HCT116 (cell line): ENCODE results near the gene STMP1. TPM values are rescaled to one million over a fixed set of nuclear protein-coding genes. Genes with fewer than 3 reads are reported as not detected.

Source experiments
- ATAC-seq: fragments of 200-7000 bp; cut with Tn5 transposase; 2 replicates; pipeline ENCODE4 v1.9.1; 2020; ENCODE audit warnings: mild to moderate bottlenecking, moderate library complexity
- BruUV-seq: library from RNA; stranded (reverse); fragments of 400-500 nt; replicated peaks from 2 replicates; lab custom pipeline; 2021; lab: Mats Ljungman, UMichigan
- CTCF ChIA-PET: fragments of 300-600 bp; sonication (Branson Sonifier 250); formaldehyde crosslinking; loops from one replicate; lab custom pipeline; 2021; ENCODE audit warnings: antibody characterized with exemption; lab: Charles Lee
- POLR2A ChIA-PET: fragments of 300-600, 350-600 bp; sonication (Branson Sonifier 250); formaldehyde crosslinking; loops from one replicate; lab custom pipeline; 2021; ENCODE audit warnings: antibody characterized with exemption; lab: Charles Lee
- RAD21 ChIA-PET, 2 experiments: fragments of 300-600 bp; sonication (Branson Sonifier 250); formaldehyde crosslinking; loops; one replicate each; lab custom pipeline; 2023; ENCODE audit warnings: low total read pairs in 2 of 2; ENCODE audit not compliant: uncharacterized antibody in 2 of 2, unreplicated experiment in 2 of 2, low non-redundant PET in 1 of 2; lab: Charles Lee
- DNase-seq: peaks from one replicate; pipeline ENCODE4 v3.0.0-alpha.2; 2010; ENCODE audit warnings: low read depth, low spot score
- H2AFZ ChIP-seq: fragments of 200-600 bp; shearing (Covaris generic), sonication (generic); 2 replicates; pipeline ENCODE4 v1.6.1; 2017; ENCODE audit warnings: low read depth, mixed run types, mixed read lengths, antibody characterized with exemption, low read length; ENCODE audit not compliant: poor library complexity, severe bottlenecking
- H3K27ac ChIP-seq: 2 replicates; pipeline ENCODE4 v1.5.1; 2012; ENCODE audit warnings: low read depth, low read length
- H3K27me3 ChIP-seq: fragments of 200-600 bp; sonication (generic); 2 replicates; pipeline ENCODE4 v1.6.1; 2016; ENCODE audit warnings: mixed run types, low read length, mixed read lengths; ENCODE audit not compliant: insufficient read depth
- H3K36me3 ChIP-seq, 2 experiments: fragments of 200-500 bp in 1 of 2; fragments of 200-600 bp in 1 of 2; sonication (Bioruptor generic) in 1 of 2; sonication (generic) in 1 of 2; 2 replicates each; pipeline versions ENCODE4 v1.5.1 to v1.6.1; 2014 to 2016; ENCODE audit warnings: low read length in 2 of 2, inconsistent platforms in 1 of 2, mixed read lengths in 1 of 2, mixed run types in 1 of 2; ENCODE audit not compliant: insufficient read depth in 2 of 2, control insufficient read depth in 1 of 2
- H3K4me1 ChIP-seq, 2 experiments: fragments of 200-600 bp in 1 of 2; sonication (generic) in 1 of 2; 2 replicates each; pipeline versions ENCODE4 v1.5.1 to v1.6.1; 2012 to 2017; ENCODE audit warnings: low read length in 2 of 2, inconsistent platforms in 1 of 2, mild to moderate bottlenecking in 1 of 2, mixed read lengths in 1 of 2, mixed run types in 1 of 2, moderate library complexity in 1 of 2; ENCODE audit not compliant: insufficient read depth in 2 of 2, control insufficient read depth in 1 of 2
- H3K4me2 ChIP-seq: fragments of 200-600 bp; sonication (generic); 2 replicates; pipeline ENCODE4 v1.6.1; 2017; ENCODE audit warnings: mixed run types, low read length, mixed read lengths
- H3K4me3 ChIP-seq, 2 experiments: fragments of 200-600 bp in 1 of 2; sonication (generic) in 1 of 2; replicated peaks in 1 of 2; 2 replicates each; pipeline ENCODE4 v1.5.1; 2011 to 2016; ENCODE audit warnings: low read length in 2 of 2, control low read depth in 1 of 2, low read depth in 1 of 2, mild to moderate bottlenecking in 1 of 2, mixed read lengths in 1 of 2, mixed run types in 1 of 2
- H3K79me2 ChIP-seq: fragments of 200-600 bp; sonication (generic); 2 replicates; pipeline ENCODE4 v1.6.1; 2017; ENCODE audit warnings: mild to moderate bottlenecking, mixed run types, low read length, moderate library complexity, mixed read lengths; ENCODE audit not compliant: insufficient read depth
- H3K9ac ChIP-seq: fragments of 200-600 bp; sonication (generic); 2 replicates; pipeline ENCODE4 v1.6.1; 2016; ENCODE audit warnings: low read length, mixed read lengths
- H3K9me2 ChIP-seq: fragments of 200-600 bp; sonication (generic), shearing (Covaris generic); 2 replicates; pipeline ENCODE4 v1.6.1; 2017; ENCODE audit warnings: mixed run types, mild to moderate bottlenecking, moderate library complexity; ENCODE audit not compliant: insufficient read depth
- H3K9me3 ChIP-seq, 2 experiments: fragments of 200-500 bp in 1 of 2; fragments of 200-600 bp in 1 of 2; sonication (Bioruptor generic) in 1 of 2; sonication (generic) in 1 of 2; 2 replicates each; pipeline ENCODE4 v1.6.1; 2014 to 2017; ENCODE audit warnings: low read length in 2 of 2, mixed read lengths in 2 of 2, inconsistent platforms in 1 of 2, low read depth in 1 of 2, mild to moderate bottlenecking in 1 of 2, mixed run types in 1 of 2, moderate library complexity in 1 of 2; ENCODE audit not compliant: control insufficient read depth in 1 of 2, insufficient read depth in 1 of 2
- H4K20me1 ChIP-seq: fragments of 200-600 bp; sonication (generic), shearing (Covaris generic); 2 replicates; pipeline ENCODE4 v1.6.1; 2017; ENCODE audit warnings: mixed run types, mild to moderate bottlenecking, moderate library complexity; ENCODE audit not compliant: insufficient read depth
- ATF3 ChIP-seq: IDR thresholded peaks from 2 replicates; pipeline ENCODE4 v1.6.1; 2012
- CBX3 ChIP-seq: IDR thresholded peaks from 2 replicates; pipeline ENCODE4 v1.6.1; 2012; ENCODE audit warnings: low read depth
- CEBPB ChIP-seq: IDR thresholded peaks from 2 replicates; pipeline ENCODE4 v1.6.1; 2012; ENCODE audit warnings: low read depth
- CTCF ChIP-seq, 3 experiments: fragments of 200-600 bp in 1 of 3; sonication (generic) in 1 of 3; IDR thresholded peaks in 2 of 3; conservative IDR thresholded peaks in 1 of 3; 2 replicates each; pipeline ENCODE4 v1.5.1; 2012 to 2017; ENCODE audit warnings: low read depth in 2 of 3, low read length in 2 of 3, antibody characterized with exemption in 1 of 3, borderline replicate concordance in 1 of 3, control low read depth in 1 of 3, mild to moderate bottlenecking in 1 of 3, mixed read lengths in 1 of 3, mixed run types in 1 of 3, moderate library complexity in 1 of 3; ENCODE audit not compliant: insufficient read depth in 1 of 3
- EGR1 ChIP-seq: IDR thresholded peaks from 2 replicates; pipeline ENCODE4 v1.6.1; 2012; ENCODE audit warnings: low read depth
- EZH2phosphoT487 ChIP-seq: fragments of 200-600 bp; IDR thresholded peaks from 2 replicates; pipeline ENCODE4 v1.6.1; 2018; ENCODE audit warnings: antibody characterized with exemption, borderline replicate concordance
- MAX ChIP-seq: IDR thresholded peaks from 2 replicates; pipeline ENCODE4 v1.6.1; 2012
- POLR2AphosphoS5 ChIP-seq: IDR thresholded peaks from 2 replicates; pipeline ENCODE4 v1.6.1; 2011; ENCODE audit warnings: mild to moderate bottlenecking, low read depth, low read length, moderate library complexity
- REST ChIP-seq: IDR thresholded peaks from 2 replicates; pipeline ENCODE4 v1.6.1; 2012; ENCODE audit warnings: low read depth
- SP1 ChIP-seq: IDR thresholded peaks from 2 replicates; pipeline ENCODE4 v1.6.1; 2012; ENCODE audit warnings: low read depth
- TCF7L2 ChIP-seq: IDR thresholded peaks from 2 replicates; pipeline ENCODE4 v1.7.0; 2011; ENCODE audit warnings: borderline replicate concordance, inconsistent platforms; ENCODE audit not compliant: insufficient read depth, insufficient read length; ENCODE audit errors: extremely low read depth
- ZNF274 ChIP-seq: fragments of 200-500 bp; sonication (Bioruptor generic); IDR thresholded peaks from 2 replicates; pipeline ENCODE4 v1.6.1; 2014; ENCODE audit warnings: mild to moderate bottlenecking, low read depth, low read length, inconsistent platforms
- intact Hi-C: fragments of 100-400 bp; cut with micrococcal nuclease; formaldehyde crosslinking; loops from 2 replicates; pipeline ENCODE4 v1.10.0; 2022
- total RNA-seq: library from RNA; stranded (reverse); gene quantifications from one replicate; pipeline ENCODE4 v1.2.1, GENCODE V29; 2021; ENCODE audit not compliant: unreplicated experiment

The STMP1 gene
- total RNA-seq, 1 experiment from 2014 or later, result 32.8 TPM

GRCh38 chr7:135708041-135708440 lies 45.7 kb downstream of the STMP1 start:
- Histone ChIP-seq H3K79me2 (no peaks in the 10 kb centered on the region), H3K4me3 (no peak overlapping the region), H3K36me3 (no peaks in the 10 kb centered on the region), H3K4me1 (peaks cover 0 to 9% of the 10 kb centered on the region in 2 experiments; a peak in 1 of 4 replicates), H3K9me2 (no peaks in the 10 kb centered on the region), H4K20me1 (no peaks in the 10 kb centered on the region), H3K4me2 (no peak overlapping the region), H3K27ac (no peak overlapping the region), H3K9ac (no peak overlapping the region)
- ChIA-PET POLR2A (no interaction called here), CTCF (interaction anchor here (1.2 kb wide), 1 partner anchor 9 kb away, joined by 3 read pairs; no protein-coding TSS in a partner anchor)
- ATAC-seq, result no peak
- intact Hi-C loops, result no loop called here
- DNase-seq, result no peak
- TF ChIP-seq MAX, result no peak
- no peak for TF ChIP-seq CTCF (IDR thresholded peaks at IDR 0.05 in 2 of 3, conservative IDR thresholded peaks at IDR 0.05 in 1 of 3; ENCODE audit: borderline replicate concordance in 1 of 3, insufficient read depth in 1 of 3, low read depth in 2 of 3, low read length in 2 of 3)
- TF ChIP-seq SP1, result no peak
- TF ChIP-seq, all 23 proteins: peak for 0
- Histone ChIP-seq H3K27me3 (no peaks in the 10 kb centered on the region), H2AFZ (no peak overlapping the region), H3K9me3 (no peaks in the 10 kb centered on the region)
- RAD21 ChIA-PET, result no interaction called here
- no TSS peak for BruUV-seq

GRCh38 chr7:135709508-135709907 lies 47.2 kb downstream of the STMP1 start:
- DNase-seq (no peak), ATAC-seq (no peak)
- no peak overlapping the region for H3K9ac ChIP-seq
- ChIA-PET CTCF (no interaction called here), RAD21 (no interaction called here), POLR2A (no interaction called here)
- H3K4me1 ChIP-seq, result peaks cover 8 to 19% of the 10 kb centered on the region in 2 experiments
- no TSS peak for BruUV-seq
- H3K4me3 ChIP-seq, result no peak overlapping the region
- no peaks in the 10 kb centered on the region for H4K20me1 ChIP-seq
- no peaks in the 10 kb centered on the region for H3K36me3 ChIP-seq
- H3K27me3 ChIP-seq, result no peaks in the 10 kb centered on the region
- H2AFZ ChIP-seq, result no peak overlapping the region
- no peaks in the 10 kb centered on the region for H3K9me3 ChIP-seq
- no peaks in the 10 kb centered on the region for H3K9me2 ChIP-seq
- H3K79me2 ChIP-seq, result no peaks in the 10 kb centered on the region
- H3K4me2 ChIP-seq, result no peak overlapping the region
- no peak overlapping the region for H3K27ac ChIP-seq
- intact Hi-C loops, result no loop called here
- no peak for TF ChIP-seq EZH2phosphoT487
- TF ChIP-seq POLR2AphosphoS5, result no peak
- TF ChIP-seq CEBPB, result no peak
- no peak for TF ChIP-seq ZNF274
- TF ChIP-seq ATF3, result no peak
- TF ChIP-seq TCF7L2, result no peak
- TF ChIP-seq EGR1, result no peak
- TF ChIP-seq REST, result no peak
- no peak for TF ChIP-seq CBX3
